ENCODE data around the gene IDH3G. TPM values are rescaled to one million over a fixed set of nuclear protein-coding genes. Genes with fewer than 3 reads are reported as not detected.
"Not testable (repeated sequence)": the region's sequence is repeated elsewhere in the genome, so short reads cannot be mapped to it uniquely, and the experiment has no call there.

IDH3G gene
- total and polyA plus RNA-seq, 4 donors = 33.3 to 72.5 (median 47.6) TPM

DNA sequence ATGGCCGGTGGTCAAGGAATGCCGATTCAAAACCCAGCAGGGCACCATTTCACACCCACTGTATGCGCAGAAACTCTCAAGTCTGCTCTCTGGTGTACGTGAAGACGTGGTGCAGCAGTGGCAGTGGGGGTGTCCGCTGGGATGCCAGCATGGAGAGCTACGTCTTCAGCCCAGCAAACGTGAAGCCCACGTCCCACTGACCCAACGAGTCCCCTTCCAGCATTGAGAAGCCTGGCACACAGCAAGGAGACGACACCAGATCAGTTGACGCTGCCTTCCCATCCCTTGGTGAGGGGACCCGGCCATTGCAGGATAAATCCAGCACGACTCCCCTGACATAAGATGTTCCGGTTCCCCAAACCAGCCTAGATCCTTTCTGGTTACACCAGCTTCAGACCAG is 32.3 kb downstream of the IDH3G start:
- intact Hi-C loops (cut with DNase I) = loop anchor here in 1 of 2 donors (5.0 kb wide), 2 partner anchors 175 to 190 kb away; partner anchors contain the start of gene NAA10
- Histone ChIP-seq H3K27me3 (ENCODE audit: control insufficient read depth in 1 of 2, insufficient read depth in 2 of 2, low read length in 1 of 2) (no peaks in the 10 kb centered on the region), H3K27ac (ENCODE audit: low read depth in 1 of 2, low read length in 2 of 2) (no peak overlapping the region), H3K4me1 (ENCODE audit: control insufficient read depth in 1 of 2, insufficient read depth in 2 of 2, low read length in 2 of 2) (no peaks in the 10 kb centered on the region), H3K4me3 (ENCODE audit: low read length in 2 of 2) (no peak overlapping the region), H3K36me3 (ENCODE audit: control insufficient read depth in 1 of 2, insufficient read depth in 2 of 2, low read length in 1 of 2) (no peaks in the 10 kb centered on the region), H3K9me3 (ENCODE audit: control insufficient read depth, low read length) (no peaks in the 10 kb centered on the region)
- ATAC-seq (ENCODE audit: low FRiP score) (no peak), DNase-seq (no peak)
- 82 to 88% methylated on average over 15 of the region's 15 CpGs for WGBS, 2 donors

DNA sequence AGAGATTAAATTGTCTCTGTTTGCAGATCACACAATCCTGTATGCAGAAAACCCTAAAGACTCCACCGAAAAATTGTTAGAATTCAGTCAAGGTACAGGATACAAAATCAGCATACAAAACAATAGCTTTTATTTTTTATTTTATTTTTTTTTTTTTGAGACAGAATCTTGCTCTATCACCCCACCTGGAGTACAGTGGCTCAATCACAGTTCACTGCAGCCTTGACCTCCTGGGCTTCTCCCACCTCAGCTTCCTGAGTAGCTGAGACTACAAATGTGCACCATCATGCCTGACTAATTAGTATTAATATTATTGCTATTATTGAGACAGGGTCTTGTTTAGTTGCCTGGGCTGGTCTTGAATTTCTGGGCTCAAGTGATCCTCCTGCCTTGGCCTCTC is 39.0 kb downstream of the IDH3G start:
- intact Hi-C loops (cut with DNase I) = no loop called here

DNA sequence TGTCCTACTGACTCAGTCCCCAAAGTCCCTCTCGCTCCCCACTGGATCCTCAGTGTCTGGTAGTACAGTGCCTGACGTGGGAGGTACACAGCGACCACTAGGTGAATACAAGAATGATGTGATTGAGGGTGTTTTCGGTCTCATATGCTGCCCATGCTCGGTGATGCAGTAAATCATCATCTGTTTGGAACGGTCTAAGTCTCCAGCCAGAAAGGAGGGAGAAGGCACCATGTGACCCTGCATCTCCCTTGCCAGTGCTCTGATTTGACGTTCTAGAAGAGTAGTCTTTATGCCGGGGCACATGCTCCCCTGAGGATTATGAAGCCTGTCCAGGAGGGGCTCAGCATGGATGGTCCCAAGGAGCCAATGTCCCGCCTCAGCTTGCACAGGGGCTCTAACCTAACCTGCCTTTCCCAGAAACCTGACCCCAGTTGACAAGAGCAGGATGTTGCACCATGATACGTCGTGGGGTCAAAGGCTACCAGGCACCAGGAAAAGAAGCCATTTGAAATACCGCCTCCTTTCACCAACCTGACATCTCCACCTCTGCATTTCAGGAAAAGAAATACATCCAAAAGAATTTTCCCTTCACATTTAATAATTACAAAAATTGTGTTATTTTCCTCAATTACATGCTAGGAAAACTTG is 43.9 kb downstream of the IDH3G start:
- Histone ChIP-seq H3K27ac (ENCODE audit: low read depth in 1 of 2, low read length in 2 of 2) (no peak overlapping the region), H3K9me3 (ENCODE audit: control insufficient read depth, low read length) (no peaks in the 10 kb centered on the region), H3K4me1 (ENCODE audit: control insufficient read depth in 1 of 2, insufficient read depth in 2 of 2, low read length in 2 of 2) (no peaks in the 10 kb centered on the region), H3K36me3 (ENCODE audit: control insufficient read depth in 1 of 2, insufficient read depth in 2 of 2, low read length in 1 of 2) (no peaks in the 10 kb centered on the region), H3K27me3 (ENCODE audit: control insufficient read depth in 1 of 2, insufficient read depth in 2 of 2, low read length in 1 of 2) (no peaks in the 10 kb centered on the region), H3K4me3 (ENCODE audit: low read length in 2 of 2) (no peak overlapping the region)
- DNase-seq (no peak), ATAC-seq (ENCODE audit: low FRiP score) (no peak)
- WGBS, 2 donors = 69 to 76% methylated on average over 12 of the region's 12 CpGs
- intact Hi-C loops (cut with DNase I) = no loop called here

More for the DNA sequence above, 39.0 kb downstream of the IDH3G start:
- Histone ChIP-seq H3K27me3 (ENCODE audit: control insufficient read depth in 1 of 2, insufficient read depth in 2 of 2, low read length in 1 of 2) (no peaks in the 10 kb centered on the region), H3K4me3 (ENCODE audit: low read length in 2 of 2) (no peak overlapping the region), H3K4me1 (ENCODE audit: control insufficient read depth in 1 of 2, insufficient read depth in 2 of 2, low read length in 2 of 2) (no peaks in the 10 kb centered on the region), H3K36me3 (ENCODE audit: control insufficient read depth in 1 of 2, insufficient read depth in 2 of 2, low read length in 1 of 2) (no peaks in the 10 kb centered on the region), H3K9me3 (ENCODE audit: control insufficient read depth, low read length) (no peaks in the 10 kb centered on the region), H3K27ac (ENCODE audit: low read depth in 1 of 2, low read length in 2 of 2) (no peak overlapping the region)
- ATAC-seq (ENCODE audit: low FRiP score) (no peak), DNase-seq (no peak)
- WGBS, 2 donors = 89 to 91% methylated on average over 1 of the region's 1 CpG

DNA sequence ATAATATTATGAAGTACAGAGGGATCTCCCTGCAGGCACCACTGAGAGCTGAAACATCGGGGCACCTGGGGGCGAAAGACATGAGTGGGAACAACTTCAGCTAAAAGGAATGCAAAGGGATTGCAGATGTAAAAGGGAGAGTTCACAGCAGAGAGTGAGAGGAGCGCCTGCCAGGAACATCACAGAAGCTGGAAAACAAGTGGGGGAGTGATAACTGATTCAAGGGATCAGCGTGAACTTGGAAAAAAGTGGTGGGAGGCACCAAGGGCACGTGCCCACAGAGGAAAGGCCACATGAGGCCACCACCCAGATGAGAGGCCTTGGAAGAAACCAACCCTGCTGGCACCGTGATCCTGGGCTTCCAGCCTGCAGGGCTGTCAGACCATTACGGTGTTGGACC is 45.2 kb downstream of the IDH3G start:
- H3K4me1 ChIP-seq (ENCODE audit: control insufficient read depth in 1 of 2, insufficient read depth in 2 of 2, low read length in 2 of 2); H3K27me3 ChIP-seq (ENCODE audit: control insufficient read depth in 1 of 2, insufficient read depth in 2 of 2, low read length in 1 of 2); H3K36me3 ChIP-seq (ENCODE audit: control insufficient read depth in 1 of 2, insufficient read depth in 2 of 2, low read length in 1 of 2); intact Hi-C loops (cut with DNase I); H3K27ac ChIP-seq (ENCODE audit: low read depth in 1 of 2, low read length in 2 of 2); DNase-seq; ATAC-seq (ENCODE audit: low FRiP score); H3K4me3 ChIP-seq (ENCODE audit: low read length in 2 of 2); H3K9me3 ChIP-seq (ENCODE audit: control insufficient read depth, low read length): not testable (repeated sequence)
- WGBS, 2 donors = 87 to 93% methylated on average over 7 of the region's 7 CpGs

DNA sequence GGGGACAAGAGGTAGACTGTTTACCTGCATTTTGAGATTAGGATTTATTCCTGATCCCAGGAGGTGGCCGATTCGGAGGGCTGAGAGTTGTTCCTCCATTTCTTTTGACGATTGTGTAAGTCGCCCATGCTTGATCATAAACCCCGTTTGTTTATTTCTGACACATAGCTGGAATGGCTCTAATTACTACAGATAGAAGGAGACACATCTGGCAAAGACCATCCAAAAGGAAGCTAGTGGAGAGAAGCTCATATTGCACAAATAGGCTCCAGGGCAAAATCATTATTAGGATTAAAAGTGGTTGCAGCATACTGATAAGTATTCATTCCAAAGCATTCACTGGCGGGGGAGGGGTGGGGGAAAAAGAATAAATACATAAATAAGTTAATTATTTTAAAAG is 47.2 kb downstream of the IDH3G start:
- intact Hi-C loops (cut with DNase I) = not testable (repeated sequence)

DNA sequence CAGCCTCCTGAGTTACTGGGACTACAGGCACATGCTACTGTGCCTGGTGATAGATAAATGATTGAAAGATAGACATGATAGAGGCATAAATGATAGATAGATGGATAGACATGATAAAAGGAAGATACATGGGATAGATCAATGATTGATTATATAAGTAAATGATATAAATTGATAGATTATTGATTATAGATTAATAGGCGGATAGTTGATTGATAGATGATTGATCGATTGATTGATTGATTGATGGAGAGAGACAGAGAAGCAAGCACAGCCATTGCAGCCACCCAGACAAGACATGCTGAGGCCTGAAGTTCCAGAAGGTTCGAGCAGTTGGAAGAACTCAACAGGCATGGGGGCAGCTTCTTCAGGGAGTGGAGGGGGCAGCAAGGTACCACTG is 47.8 kb downstream of the IDH3G start:
- intact Hi-C loops (cut with DNase I) = no loop called here
- Histone ChIP-seq H3K9me3 (ENCODE audit: control insufficient read depth, low read length) (no peaks in the 10 kb centered on the region), H3K4me3 (ENCODE audit: low read length in 2 of 2) (no peak overlapping the region), H3K27me3 (ENCODE audit: control insufficient read depth in 1 of 2, insufficient read depth in 2 of 2, low read length in 1 of 2) (no peaks in the 10 kb centered on the region), H3K36me3 (ENCODE audit: control insufficient read depth in 1 of 2, insufficient read depth in 2 of 2, low read length in 1 of 2) (no peaks in the 10 kb centered on the region), H3K27ac (ENCODE audit: low read depth in 1 of 2, low read length in 2 of 2) (no peak overlapping the region), H3K4me1 (ENCODE audit: control insufficient read depth in 1 of 2, insufficient read depth in 2 of 2, low read length in 2 of 2) (no peaks in the 10 kb centered on the region)
- no peak for DNase-seq
- 73 to 75% methylated on average over 3 of the region's 3 CpGs for WGBS, 2 donors
- no peak for ATAC-seq (ENCODE audit: low FRiP score)

More for the DNA sequence above, 47.2 kb downstream of the IDH3G start:
- not testable (repeated sequence) for H3K4me3 ChIP-seq (ENCODE audit: low read length in 2 of 2); DNase-seq; H3K9me3 ChIP-seq (ENCODE audit: control insufficient read depth, low read length); H3K4me1 ChIP-seq (ENCODE audit: control insufficient read depth in 1 of 2, insufficient read depth in 2 of 2, low read length in 2 of 2); H3K27me3 ChIP-seq (ENCODE audit: control insufficient read depth in 1 of 2, insufficient read depth in 2 of 2, low read length in 1 of 2); H3K36me3 ChIP-seq (ENCODE audit: control insufficient read depth in 1 of 2, insufficient read depth in 2 of 2, low read length in 1 of 2); ATAC-seq (ENCODE audit: low FRiP score); H3K27ac ChIP-seq (ENCODE audit: low read depth in 1 of 2, low read length in 2 of 2)
- 76 to 81% methylated on average over 6 of the region's 6 CpGs for WGBS, 2 donors

DNA sequence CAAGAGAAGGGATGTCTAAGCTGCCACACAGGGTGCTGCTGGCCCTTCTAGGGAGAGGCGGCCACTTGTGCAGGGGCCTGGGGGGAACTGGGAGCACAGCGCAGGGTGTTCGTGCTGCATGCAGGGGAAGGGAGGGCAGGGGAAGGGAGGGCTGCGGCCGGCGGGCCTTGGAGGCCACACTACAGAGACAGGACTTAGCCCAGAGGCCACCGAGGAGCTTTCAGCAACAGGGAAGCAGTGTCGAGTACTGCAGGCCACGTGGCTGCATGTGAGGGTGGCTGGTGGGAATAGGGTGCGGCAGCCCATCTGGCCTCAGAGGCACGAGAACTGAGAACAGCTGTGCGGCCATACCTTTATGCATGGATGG is 49.1 kb downstream of the IDH3G start:
- WGBS, 2 donors = 25 to 58% methylated on average over 12 of the region's 12 CpGs
- H3K27ac ChIP-seq (ENCODE audit: low read depth in 1 of 2, low read length in 2 of 2); ATAC-seq (ENCODE audit: low FRiP score): not testable (repeated sequence)

DNA sequence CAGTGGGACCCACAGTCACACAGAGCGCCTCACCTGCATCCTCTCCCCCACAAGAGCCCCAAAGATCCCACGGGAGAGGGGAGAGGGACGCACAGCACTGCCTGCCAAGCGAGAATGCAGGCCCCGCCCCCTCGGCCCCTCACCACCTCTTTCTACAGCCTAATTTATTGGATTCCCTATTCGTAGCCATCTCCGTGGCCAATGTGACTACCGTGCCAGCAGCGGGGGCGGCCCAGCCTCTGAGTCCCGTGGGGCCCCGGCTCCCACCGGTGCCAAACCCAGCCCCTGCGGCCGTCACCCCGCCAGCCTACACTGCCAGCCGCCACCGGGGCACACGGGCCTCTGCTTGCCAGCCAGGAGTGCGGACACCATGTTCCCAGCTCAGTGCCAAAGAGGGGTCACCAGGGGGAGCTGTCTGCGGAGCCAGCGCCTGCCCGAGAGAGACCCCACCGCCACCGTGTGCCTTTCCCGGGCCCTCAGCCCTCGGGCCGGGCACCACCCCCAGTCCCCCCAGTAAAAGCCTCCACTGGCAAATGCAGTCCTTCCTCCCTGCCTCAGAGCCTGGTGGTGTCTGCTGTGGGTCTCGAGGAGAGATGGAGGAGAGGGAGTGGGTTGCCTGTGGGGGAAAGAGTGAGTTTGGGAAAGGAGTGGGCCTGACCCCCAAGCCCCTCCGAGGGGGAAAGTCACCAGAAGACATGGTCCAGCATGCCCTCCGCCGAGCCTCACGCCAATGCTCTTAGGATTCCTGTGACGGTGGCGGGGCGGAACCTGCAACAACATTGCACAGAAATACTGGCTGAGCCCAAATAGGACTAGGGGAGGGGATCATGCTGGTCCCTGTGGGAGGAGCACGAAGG is 49.7 kb downstream of the IDH3G start:
- no peaks in the 10 kb centered on the region for H3K9me3 ChIP-seq (ENCODE audit: control insufficient read depth, low read length)
- H3K4me1 ChIP-seq (ENCODE audit: control insufficient read depth in 1 of 2, insufficient read depth in 2 of 2, low read length in 2 of 2) = no peaks in the 10 kb centered on the region
- intact Hi-C loops (cut with DNase I) = no loop called here
- H3K4me3 ChIP-seq (ENCODE audit: low read length in 2 of 2) = no peak overlapping the region
- 4 to 20% methylated on average over 37 to 38 of the region's 38 CpGs for WGBS, 2 donors
- no peak for ATAC-seq (ENCODE audit: low FRiP score)
- H3K27me3 ChIP-seq (ENCODE audit: control insufficient read depth in 1 of 2, insufficient read depth in 2 of 2, low read length in 1 of 2) = no peaks in the 10 kb centered on the region
- peak overlapping the region in 1 of 2 donors; percentile 93 for H3K27ac ChIP-seq (ENCODE audit: low read depth in 1 of 2, low read length in 2 of 2)
- DNase-seq = peak in 1 of 2 donors; percentile 57
- H3K36me3 ChIP-seq (ENCODE audit: control insufficient read depth in 1 of 2, insufficient read depth in 2 of 2, low read length in 1 of 2) = no peaks in the 10 kb centered on the region

More for the DNA sequence above, 49.1 kb downstream of the IDH3G start:
- H3K9me3 ChIP-seq (ENCODE audit: control insufficient read depth, low read length); H3K36me3 ChIP-seq (ENCODE audit: control insufficient read depth in 1 of 2, insufficient read depth in 2 of 2, low read length in 1 of 2); H3K4me1 ChIP-seq (ENCODE audit: control insufficient read depth in 1 of 2, insufficient read depth in 2 of 2, low read length in 2 of 2); H3K27me3 ChIP-seq (ENCODE audit: control insufficient read depth in 1 of 2, insufficient read depth in 2 of 2, low read length in 1 of 2); intact Hi-C loops (cut with DNase I); H3K4me3 ChIP-seq (ENCODE audit: low read length in 2 of 2); DNase-seq: not testable (repeated sequence)
